HEK293 (cell line): ENCODE results near the gene SPOCK3.

Experiments used
- CTCF ChIA-PET: fragments of 350-600 bp; formaldehyde crosslinking; extraction: SDS; loops from one replicate; lab custom pipeline; 2021; ENCODE audit warnings: antibody characterized with exemption; lab: Yijun Ruan, JAX
- POLR2A ChIA-PET: fragments of 300-600 bp; formaldehyde crosslinking; extraction: SDS; loops from one replicate; lab custom pipeline; 2020; ENCODE audit warnings: antibody characterized with exemption, inconsistent platforms; lab: Yijun Ruan, JAX
- H3K27ac ChIP-seq: fragments of 200-500 bp; sonication (Bioruptor generic); 2 replicates; pipeline ENCODE4 v1.5.1; 2014; ENCODE audit warnings: low read depth, low read length, control low read depth, inconsistent platforms; ENCODE audit errors: extremely low read depth
- H3K36me3 ChIP-seq, 2 experiments: fragments of 200-500 bp in 1 of 2; sonication (Bioruptor generic) in 1 of 2; 1 replicate in 1 of 2; 2 replicates in 1 of 2; pipeline ENCODE4 v1.5.1; 2014 to 2017; ENCODE audit warnings: inconsistent platforms in 2 of 2, low read length in 2 of 2; ENCODE audit not compliant: control insufficient read depth in 2 of 2, insufficient read depth in 1 of 2
- H3K4me1 ChIP-seq: fragments of 200-500 bp; sonication (Bioruptor generic); 2 replicates; pipeline ENCODE4 v1.5.1; 2014; ENCODE audit warnings: mild to moderate bottlenecking, low read length, inconsistent platforms; ENCODE audit not compliant: control insufficient read depth, insufficient read depth
- H3K4me3 ChIP-seq: 2 replicates; pipeline ENCODE4 v1.5.1; 2011; ENCODE audit warnings: low read depth, mild to moderate bottlenecking, control low read depth, low read length, moderate library complexity
- H3K9me3 ChIP-seq: fragments of 200-500 bp; sonication (Bioruptor generic); 2 replicates; pipeline ENCODE4 v1.5.1; 2014; ENCODE audit warnings: low read depth, low read length, inconsistent platforms; ENCODE audit not compliant: control insufficient read depth, insufficient read depth
- GLIS2 ChIP-seq: fragments of 450-650 bp; formaldehyde crosslinking; IDR thresholded peaks from 2 replicates; pipeline ENCODE4 v1.5.1; 2016; ENCODE audit warnings: missing biosample characterization, missing genetic modification characterization
- HOXD13 ChIP-seq: sonication (generic); formaldehyde crosslinking; IDR thresholded peaks from 2 replicates; pipeline ENCODE4 v1.8.0; 2022; ENCODE audit warnings: missing genetic modification reagents, borderline replicate concordance
- KLF16 ChIP-seq: fragments of 450-650 bp; formaldehyde crosslinking; IDR thresholded peaks from 2 replicates; pipeline ENCODE4 v1.5.1; 2017; ENCODE audit warnings: missing biosample characterization, missing genetic modification characterization
- KLF7 ChIP-seq: fragments of 450-650 bp; formaldehyde crosslinking; IDR thresholded peaks from 2 replicates; pipeline ENCODE4 v1.5.1; 2016; ENCODE audit warnings: missing biosample characterization, missing genetic modification characterization, borderline replicate concordance
- RBAK ChIP-seq: fragments of 450-650 bp; formaldehyde crosslinking; IDR thresholded peaks from 2 replicates; pipeline ENCODE4 v1.5.1; 2016; ENCODE audit warnings: missing biosample characterization, missing genetic modification characterization
- ZBTB17 ChIP-seq: fragments of 450-650 bp; formaldehyde crosslinking; IDR thresholded peaks from 2 replicates; pipeline ENCODE4 v1.5.1; 2016; ENCODE audit warnings: missing biosample characterization, missing genetic modification characterization
- ZEB2 ChIP-seq: fragments of 450-650 bp; formaldehyde crosslinking; IDR thresholded peaks from 2 replicates; pipeline ENCODE4 v1.5.1; 2016; ENCODE audit warnings: missing biosample characterization, missing genetic modification characterization
- ZFP69B ChIP-seq: fragments of 450-650 bp; formaldehyde crosslinking; IDR thresholded peaks from 2 replicates; pipeline ENCODE4 v1.5.1; 2016; ENCODE audit warnings: missing biosample characterization, missing genetic modification characterization
- ZNF112 ChIP-seq: fragments of 450-650 bp; formaldehyde crosslinking; IDR thresholded peaks from 2 replicates; pipeline ENCODE4 v1.5.0; 2017; ENCODE audit warnings: missing biosample characterization, missing genetic modification characterization
- ZNF114 ChIP-seq: fragments of 450-650 bp; formaldehyde crosslinking; IDR thresholded peaks from 2 replicates; pipeline ENCODE4 v1.5.0; 2017; ENCODE audit warnings: missing biosample characterization, missing genetic modification characterization
- ZNF138 ChIP-seq: fragments of 450-650 bp; formaldehyde crosslinking; IDR thresholded peaks from 2 replicates; pipeline ENCODE4 v1.5.1; 2016; ENCODE audit warnings: missing biosample characterization, missing genetic modification characterization, borderline replicate concordance
- ZNF140 ChIP-seq: fragments of 450-650 bp; formaldehyde crosslinking; IDR thresholded peaks from 2 replicates; pipeline ENCODE4 v1.5.1; 2016; ENCODE audit warnings: missing biosample characterization, missing genetic modification characterization
- ZNF146 ChIP-seq: fragments of 450-650 bp; formaldehyde crosslinking; IDR thresholded peaks from 2 replicates; pipeline ENCODE4 v1.5.1; 2016; ENCODE audit warnings: missing biosample characterization, missing genetic modification characterization
- ZNF16 ChIP-seq: fragments of 450-650 bp; formaldehyde crosslinking; IDR thresholded peaks from 2 replicates; pipeline ENCODE4 v1.5.1; 2016; ENCODE audit warnings: low read depth, missing biosample characterization, missing genetic modification characterization
- ZNF19 ChIP-seq: fragments of 450-650 bp; formaldehyde crosslinking; IDR thresholded peaks from 2 replicates; pipeline ENCODE4; 2016; ENCODE audit warnings: missing biosample characterization, missing genetic modification characterization, low read depth
- ZNF48 ChIP-seq: fragments of 450-650 bp; formaldehyde crosslinking; IDR thresholded peaks from 2 replicates; pipeline ENCODE4 v1.5.1; 2016; ENCODE audit warnings: missing biosample characterization, missing genetic modification characterization
- ZNF529 ChIP-seq: fragments of 450-650 bp; formaldehyde crosslinking; IDR thresholded peaks from 2 replicates; pipeline ENCODE4 v1.5.1; 2017; ENCODE audit warnings: missing genetic modification characterization, missing biosample characterization; ENCODE audit not compliant: insufficient replicate concordance
- ZNF701 ChIP-seq: fragments of 450-650 bp; formaldehyde crosslinking; IDR thresholded peaks from 2 replicates; pipeline ENCODE4 v1.5.1; 2016; ENCODE audit warnings: missing biosample characterization, missing genetic modification characterization
- ZNF776 ChIP-seq: fragments of 450-650 bp; formaldehyde crosslinking; IDR thresholded peaks from 2 replicates; pipeline ENCODE4 v1.5.0; 2017; ENCODE audit warnings: missing biosample characterization, missing genetic modification characterization, borderline replicate concordance
- ZNF777 ChIP-seq: fragments of 450-650 bp; formaldehyde crosslinking; IDR thresholded peaks from 2 replicates; pipeline ENCODE4 v1.5.1; 2017; ENCODE audit warnings: missing biosample characterization, missing genetic modification characterization, borderline replicate concordance
- ZNF843 ChIP-seq: fragments of 450-650 bp; formaldehyde crosslinking; IDR thresholded peaks from 2 replicates; pipeline ENCODE4 v1.5.1; 2016; ENCODE audit warnings: missing biosample characterization, missing genetic modification characterization
- ZXDB ChIP-seq: fragments of 450-650 bp; formaldehyde crosslinking; IDR thresholded peaks from 2 replicates; pipeline ENCODE4 v1.5.1; 2016; ENCODE audit warnings: missing biosample characterization, missing genetic modification characterization
- TF ChIP-seq, protein P1 (sequence below): fragments of 450-650 bp; formaldehyde crosslinking; IDR thresholded peaks from 2 replicates; pipeline ENCODE4 v1.5.1; 2016; ENCODE audit warnings: missing biosample characterization, missing genetic modification characterization
- TF ChIP-seq, protein P2 (sequence below): fragments of 450-650 bp; formaldehyde crosslinking; IDR thresholded peaks from 2 replicates; pipeline ENCODE4 v1.5.1; 2016; ENCODE audit warnings: missing biosample characterization, missing genetic modification characterization
- TF ChIP-seq, protein P3 (sequence below): fragments of 450-650 bp; formaldehyde crosslinking; IDR thresholded peaks from 2 replicates; pipeline ENCODE4 v1.5.1; 2016; ENCODE audit warnings: missing biosample characterization, missing genetic modification characterization
- TF ChIP-seq, protein P4 (sequence below): fragments of 450-650 bp; formaldehyde crosslinking; IDR thresholded peaks from 2 replicates; pipeline ENCODE4 v1.5.1; 2017; ENCODE audit warnings: missing biosample characterization, mild to moderate bottlenecking, missing genetic modification characterization, moderate library complexity
- TF ChIP-seq, protein P5 (sequence below): fragments of 450-650 bp; formaldehyde crosslinking; IDR thresholded peaks from 2 replicates; pipeline ENCODE4 v1.5.1; 2016; ENCODE audit warnings: missing biosample characterization, missing genetic modification characterization

The SPOCK3 gene

DNA sequence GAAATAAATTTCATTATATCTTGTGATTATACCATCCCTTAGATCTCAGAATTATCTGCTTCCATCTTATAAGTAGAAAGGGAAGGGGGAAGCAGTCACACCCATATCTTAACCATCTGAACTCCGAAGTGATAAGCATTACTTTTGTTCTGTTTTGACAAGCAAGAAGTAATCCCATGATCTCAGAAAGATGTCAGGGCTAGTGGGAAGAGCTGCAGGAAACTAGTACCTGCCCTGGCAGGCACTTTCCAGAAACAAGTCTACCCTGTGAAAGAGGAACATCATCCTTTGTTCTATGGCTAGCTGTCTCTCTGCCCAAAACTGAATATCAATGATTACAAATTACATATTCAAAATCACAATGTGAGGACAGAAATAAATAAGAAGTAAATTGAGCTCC lies 244.4 kb downstream of the SPOCK3 start:
- no peak for TF ChIP-seq ZNF529 (tag by site-specific recombination)
- TF ChIP-seq ZNF140 (tag by site-specific recombination), result no peak
- no peak for TF ChIP-seq RBAK (tag by site-specific recombination)
- no peak for TF ChIP-seq KLF16
- TF ChIP-seq, protein P1, sequence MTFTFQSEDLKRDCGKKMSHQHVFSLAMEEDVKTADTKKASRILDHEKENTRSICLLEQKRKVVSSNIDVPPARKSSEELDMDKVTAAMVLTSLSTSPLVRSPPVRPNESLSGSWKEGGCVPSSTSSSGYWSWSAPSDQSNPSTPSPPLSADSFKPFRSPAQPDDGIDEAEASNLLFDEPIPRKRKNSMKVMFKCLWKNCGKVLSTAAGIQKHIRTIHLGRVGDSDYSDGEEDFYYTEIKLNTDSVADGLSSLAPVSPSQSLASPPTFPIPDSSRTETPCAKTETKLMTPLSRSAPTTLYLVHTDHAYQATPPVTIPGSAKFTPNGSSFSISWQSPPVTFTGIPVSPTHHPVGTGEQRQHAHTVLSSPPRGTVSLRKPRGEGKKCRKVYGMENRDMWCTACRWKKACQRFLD (tag by site-specific recombination), result no peak
- no peak for TF ChIP-seq ZEB2
- no peak for TF ChIP-seq KLF7 (tag by site-specific recombination)
- no peak for TF ChIP-seq GLIS2 (tag by site-specific recombination)
- TF ChIP-seq ZNF776 (tag by site-specific recombination), result no peak
- TF ChIP-seq, all 188 proteins: peak for 0
- H3K27ac ChIP-seq, result no peak overlapping the region
- H3K4me3 ChIP-seq, result no peak overlapping the region

DNA sequence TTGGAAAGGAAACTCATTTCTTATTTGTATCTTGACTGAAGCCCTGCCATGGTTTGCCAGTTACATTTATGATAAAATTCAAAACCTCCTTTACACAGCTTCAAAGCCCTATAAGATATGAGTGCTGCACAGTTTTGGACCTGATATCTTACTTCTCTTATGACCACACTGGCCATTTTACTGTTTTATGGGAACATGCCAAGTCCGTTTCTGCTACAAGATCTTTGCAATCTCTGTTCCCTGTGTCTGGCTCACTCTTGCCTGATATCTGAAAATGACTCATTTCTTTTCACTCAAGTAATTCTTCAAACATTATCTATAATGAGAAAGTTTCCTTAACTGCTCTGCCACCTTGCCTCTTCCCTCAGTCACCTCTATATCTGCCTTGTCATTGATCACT lies 247.3 kb downstream of the SPOCK3 start:
- ChIA-PET POLR2A (no interaction called here), CTCF (no interaction called here)
- no peaks in the 10 kb centered on the region for H3K9me3 ChIP-seq
- TF ChIP-seq ZNF16 (no peak), ZNF112 (no peak), ZNF701 (no peak), ZNF777 (tag by site-specific recombination) (no peak), ZNF19 (tag by site-specific recombination) (no peak), ZFP69B (tag by site-specific recombination) (no peak), ZNF843 (tag by site-specific recombination) (no peak), HOXD13 (CRISPR knock-in tag) (no peak), ZNF146 (tag by site-specific recombination) (no peak), ZXDB (tag by site-specific recombination) (no peak), ZNF48 (tag by site-specific recombination) (no peak), ZNF114 (tag by site-specific recombination) (no peak), ZBTB17 (no peak), ZNF138 (no peak)
- TF ChIP-seq, protein P2, sequence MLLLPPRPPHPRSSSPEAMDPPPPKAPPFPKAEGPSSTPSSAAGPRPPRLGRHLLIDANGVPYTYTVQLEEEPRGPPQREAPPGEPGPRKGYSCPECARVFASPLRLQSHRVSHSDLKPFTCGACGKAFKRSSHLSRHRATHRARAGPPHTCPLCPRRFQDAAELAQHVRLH (tag by site-specific recombination), result no peak
- TF ChIP-seq, protein P3, sequence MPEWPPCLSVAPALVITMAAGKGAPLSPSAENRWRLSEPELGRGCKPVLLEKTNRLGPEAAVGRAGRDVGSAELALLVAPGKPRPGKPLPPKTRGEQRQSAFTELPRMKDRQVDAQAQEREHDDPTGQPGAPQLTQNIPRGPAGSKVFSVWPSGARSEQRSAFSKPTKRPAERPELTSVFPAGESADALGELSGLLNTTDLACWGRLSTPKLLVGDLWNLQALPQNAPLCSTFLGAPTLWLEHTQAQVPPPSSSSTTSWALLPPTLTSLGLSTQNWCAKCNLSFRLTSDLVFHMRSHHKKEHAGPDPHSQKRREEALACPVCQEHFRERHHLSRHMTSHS (tag by site-specific recombination), result no peak
- TF ChIP-seq, protein P4, sequence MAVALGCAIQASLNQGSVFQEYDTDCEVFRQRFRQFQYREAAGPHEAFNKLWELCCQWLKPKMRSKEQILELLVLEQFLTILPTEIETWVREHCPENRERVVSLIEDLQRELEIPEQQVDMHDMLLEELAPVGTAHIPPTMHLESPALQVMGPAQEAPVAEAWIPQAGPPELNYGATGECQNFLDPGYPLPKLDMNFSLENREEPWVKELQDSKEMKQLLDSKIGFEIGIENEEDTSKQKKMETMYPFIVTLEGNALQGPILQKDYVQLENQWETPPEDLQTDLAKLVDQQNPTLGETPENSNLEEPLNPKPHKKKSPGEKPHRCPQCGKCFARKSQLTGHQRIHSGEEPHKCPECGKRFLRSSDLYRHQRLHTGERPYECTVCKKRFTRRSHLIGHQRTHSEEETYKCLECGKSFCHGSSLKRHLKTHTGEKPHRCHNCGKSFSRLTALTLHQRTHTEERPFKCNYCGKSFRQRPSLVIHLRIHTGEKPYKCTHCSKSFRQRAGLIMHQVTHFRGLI (tag by site-specific recombination), result no peak
- TF ChIP-seq, protein P5, sequence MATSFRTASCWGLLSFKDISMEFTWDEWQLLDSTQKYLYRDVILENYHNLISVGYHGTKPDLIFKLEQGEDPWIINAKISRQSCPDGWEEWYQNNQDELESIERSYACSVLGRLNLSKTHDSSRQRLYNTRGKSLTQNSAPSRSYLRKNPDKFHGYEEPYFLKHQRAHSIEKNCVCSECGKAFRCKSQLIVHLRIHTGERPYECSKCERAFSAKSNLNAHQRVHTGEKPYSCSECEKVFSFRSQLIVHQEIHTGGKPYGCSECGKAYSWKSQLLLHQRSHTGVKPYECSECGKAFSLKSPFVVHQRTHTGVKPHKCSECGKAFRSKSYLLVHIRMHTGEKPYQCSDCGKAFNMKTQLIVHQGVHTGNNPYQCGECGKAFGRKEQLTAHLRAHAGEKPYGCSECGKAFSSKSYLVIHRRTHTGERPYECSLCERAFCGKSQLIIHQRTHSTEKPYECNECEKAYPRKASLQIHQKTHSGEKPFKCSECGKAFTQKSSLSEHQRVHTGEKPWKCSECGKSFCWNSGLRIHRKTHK (tag by site-specific recombination), result no peak
- no peak overlapping the region for H3K27ac ChIP-seq
- H3K36me3 ChIP-seq, result no peaks in the 10 kb centered on the region
- H3K4me3 ChIP-seq, result no peak overlapping the region
- no peaks in the 10 kb centered on the region for H3K4me1 ChIP-seq

More for the DNA sequence above, 244.4 kb downstream of the SPOCK3 start:
- Histone ChIP-seq H3K9me3 (no peaks in the 10 kb centered on the region), H3K36me3 (no peaks in the 10 kb centered on the region), H3K4me1 (no peaks in the 10 kb centered on the region)
- ChIA-PET CTCF (interaction anchor here (0.6 to 0.7 kb wide), 2 partner anchors 13 to 1011 kb away, joined by 3 to 5 read pairs; no protein-coding TSS in a partner anchor), POLR2A (no interaction called here)
